SK-N-SH treated with all-trans-retinoic acid at 6 μM for 48 hours (cell line): ENCODE measurements around the gene SLX4IP.

Source experiments
- ARNTL ChIP-seq: fragments of 450-650 bp; formaldehyde crosslinking; IDR thresholded peaks from 2 replicates; pipeline ENCODE4 v1.5.0; 2020; ENCODE audit warnings: low read depth, mild to moderate bottlenecking, moderate library complexity, borderline replicate concordance
- BACH2 ChIP-seq: fragments of 250-450 bp; sonication (Bioruptor Pico); IDR thresholded peaks from 2 replicates; pipeline ENCODE4 v1.9.0; 2021; ENCODE audit warnings: mild to moderate bottlenecking, borderline replicate concordance
- CSDC2 ChIP-seq: fragments of 250-450 bp; sonication (Bioruptor Pico); IDR thresholded peaks from 2 replicates; pipeline ENCODE4 v1.5.0; 2020; ENCODE audit warnings: mild to moderate bottlenecking, moderate library complexity
- OSR1 ChIP-seq: fragments of 250-450 bp; sonication (Bioruptor Pico); IDR thresholded peaks from 2 replicates; pipeline ENCODE4 v1.8.0; 2022; ENCODE audit warnings: moderate library complexity, mild to moderate bottlenecking, inconsistent platforms
- PATZ1 ChIP-seq: fragments of 250-450 bp; sonication (Bioruptor Pico); IDR thresholded peaks from 2 replicates; pipeline ENCODE4 v1.8.0; 2020; ENCODE audit warnings: mild to moderate bottlenecking, moderate library complexity, borderline replicate concordance
- POU6F1 ChIP-seq: fragments of 250-450 bp; sonication (Bioruptor Pico); IDR thresholded peaks from 2 replicates; pipeline ENCODE4 v1.8.0; 2021; ENCODE audit warnings: low read depth, mild to moderate bottlenecking, moderate library complexity, borderline replicate concordance
- RARB ChIP-seq: fragments of 250-450 bp; sonication (Bioruptor Pico); IDR thresholded peaks from 2 replicates; pipeline ENCODE4 v1.8.0; 2021; ENCODE audit warnings: mild to moderate bottlenecking, moderate library complexity
- ZFP30 ChIP-seq: fragments of 450-650 bp; formaldehyde crosslinking; IDR thresholded peaks from 2 replicates; pipeline ENCODE4 v1.5.0; 2022; ENCODE audit warnings: mild to moderate bottlenecking, moderate library complexity
- ZNF565 ChIP-seq: fragments of 450-650 bp; formaldehyde crosslinking; conservative IDR thresholded peaks from 2 replicates; pipeline ENCODE4 v1.5.0; 2020; ENCODE audit warnings: low read depth, mild to moderate bottlenecking, moderate library complexity
- ZNF8 ChIP-seq: fragments of 450-650 bp; formaldehyde crosslinking; IDR thresholded peaks from 2 replicates; pipeline ENCODE4 v1.5.0; 2020; ENCODE audit warnings: mild to moderate bottlenecking, moderate library complexity
- TF ChIP-seq, protein P1 (sequence below): fragments of 250-450 bp; sonication (Bioruptor Pico); IDR thresholded peaks from 2 replicates; pipeline ENCODE4 v1.5.1; 2020; ENCODE audit warnings: low read depth, mild to moderate bottlenecking, moderate library complexity

DNA sequence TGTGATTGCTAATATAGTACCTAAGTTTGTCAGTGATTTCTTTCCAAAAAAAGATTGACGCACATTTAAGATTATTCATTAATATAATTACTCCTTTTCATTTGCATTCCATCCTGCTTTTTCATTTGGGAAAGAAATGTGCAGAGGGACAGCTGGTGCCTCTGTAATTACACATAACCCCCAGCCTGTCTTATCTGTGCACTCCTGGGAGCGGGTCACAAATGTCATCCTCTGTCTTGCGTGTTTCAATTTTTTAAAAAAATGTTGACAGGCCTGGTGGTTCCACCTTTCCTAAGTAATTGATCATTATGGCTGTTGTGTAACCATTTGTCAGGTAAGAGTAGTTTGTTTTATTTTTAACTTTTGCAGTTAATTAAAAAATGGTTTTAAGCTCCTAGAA is 92.7 kb downstream of the SLX4IP start:
- no peak for TF ChIP-seq ZFP30
- TF ChIP-seq RARB (CRISPR knock-in tag): no peak
- no peak for TF ChIP-seq POU6F1
- TF ChIP-seq BACH2 (CRISPR knock-in tag): no peak
- no peak for TF ChIP-seq ZNF8 (CRISPR knock-in tag)
- no peak for TF ChIP-seq CSDC2
- no peak for TF ChIP-seq ZNF565 (CRISPR knock-in tag)
- TF ChIP-seq ARNTL (CRISPR knock-in tag): no peak
- TF ChIP-seq OSR1 (CRISPR knock-in tag): no peak
- TF ChIP-seq, protein P1, sequence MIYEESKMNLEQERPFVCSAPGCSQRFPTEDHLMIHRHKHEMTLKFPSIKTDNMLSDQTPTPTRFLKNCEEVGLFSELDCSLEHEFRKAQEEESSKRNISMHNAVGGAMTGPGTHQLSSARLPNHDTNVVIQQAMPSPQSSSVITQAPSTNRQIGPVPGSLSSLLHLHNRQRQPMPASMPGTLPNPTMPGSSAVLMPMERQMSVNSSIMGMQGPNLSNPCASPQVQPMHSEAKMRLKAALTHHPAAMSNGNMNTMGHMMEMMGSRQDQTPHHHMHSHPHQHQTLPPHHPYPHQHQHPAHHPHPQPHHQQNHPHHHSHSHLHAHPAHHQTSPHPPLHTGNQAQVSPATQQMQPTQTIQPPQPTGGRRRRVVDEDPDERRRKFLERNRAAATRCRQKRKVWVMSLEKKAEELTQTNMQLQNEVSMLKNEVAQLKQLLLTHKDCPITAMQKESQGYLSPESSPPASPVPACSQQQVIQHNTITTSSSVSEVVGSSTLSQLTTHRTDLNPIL (CRISPR knock-in tag): no peak
- no peak for TF ChIP-seq PATZ1
